HEK293 (cell line): ENCODE results near the gene GSC2.

Source experiments
- BCL6B ChIP-seq: fragments of 450-650 bp; formaldehyde crosslinking; IDR thresholded peaks from 2 replicates; pipeline ENCODE4 v1.5.1; 2017; ENCODE audit warnings: missing biosample characterization, missing genetic modification characterization
- CTCF ChIP-seq: fragments of 450-650 bp; formaldehyde crosslinking; IDR thresholded peaks from 2 replicates; pipeline ENCODE4 v1.5.1; 2016; ENCODE audit warnings: missing biosample characterization, missing genetic modification characterization
- IKZF3 ChIP-seq: fragments of 450-650 bp; IDR thresholded peaks from 2 replicates; pipeline ENCODE4 v1.5.0; 2018; ENCODE audit warnings: missing biosample characterization, mild to moderate bottlenecking, missing genetic modification characterization, moderate library complexity
- KLF9 ChIP-seq: fragments of 450-650 bp; formaldehyde crosslinking; IDR thresholded peaks from 2 replicates; pipeline ENCODE4 v1.5.1; 2016; ENCODE audit warnings: missing biosample characterization, missing genetic modification characterization, low read depth
- REST ChIP-seq: fragments of 450-650 bp; formaldehyde crosslinking; IDR thresholded peaks from 2 replicates; pipeline ENCODE4 v1.5.1; 2016; ENCODE audit warnings: missing biosample characterization, missing genetic modification characterization
- ZBTB7A ChIP-seq: fragments of 450-650 bp; formaldehyde crosslinking; IDR thresholded peaks from 2 replicates; pipeline ENCODE4 v1.5.1; 2016; ENCODE audit warnings: low read depth, missing biosample characterization, missing genetic modification characterization
- ZIC2 ChIP-seq: fragments of 450-650 bp; formaldehyde crosslinking; IDR thresholded peaks from 2 replicates; pipeline ENCODE4 v1.5.1; 2016; ENCODE audit warnings: missing biosample characterization, missing genetic modification characterization
- ZNF138 ChIP-seq: fragments of 450-650 bp; formaldehyde crosslinking; IDR thresholded peaks from 2 replicates; pipeline ENCODE4 v1.5.1; 2016; ENCODE audit warnings: missing biosample characterization, missing genetic modification characterization, borderline replicate concordance
- ZNF174 ChIP-seq: fragments of 450-650 bp; formaldehyde crosslinking; IDR thresholded peaks from 2 replicates; pipeline ENCODE4 v1.5.0; 2017; ENCODE audit warnings: missing biosample characterization, mild to moderate bottlenecking, missing genetic modification characterization
- ZNF2 ChIP-seq: fragments of 450-650 bp; formaldehyde crosslinking; IDR thresholded peaks from 2 replicates; pipeline ENCODE4 v1.5.1; 2016; ENCODE audit warnings: missing biosample characterization, missing genetic modification characterization
- ZNF324 ChIP-seq: fragments of 450-650 bp; formaldehyde crosslinking; IDR thresholded peaks from 2 replicates; pipeline ENCODE4 v1.5.1; 2016; ENCODE audit warnings: missing biosample characterization, missing genetic modification characterization
- ZNF510 ChIP-seq: fragments of 450-650 bp; formaldehyde crosslinking; IDR thresholded peaks from 2 replicates; pipeline ENCODE4 v1.5.1; 2018; ENCODE audit warnings: mild to moderate bottlenecking, missing genetic modification characterization, missing biosample characterization; ENCODE audit not compliant: insufficient replicate concordance
- TF ChIP-seq, protein P1 (sequence below): fragments of 450-650 bp; formaldehyde crosslinking; IDR thresholded peaks from 2 replicates; pipeline ENCODE4 v1.5.1; 2016; ENCODE audit warnings: missing biosample characterization, missing genetic modification characterization
- TF ChIP-seq, protein P2 (sequence below): fragments of 450-650 bp; formaldehyde crosslinking; IDR thresholded peaks from 2 replicates; pipeline ENCODE4 v1.5.1; 2016; ENCODE audit warnings: missing biosample characterization, missing genetic modification characterization

DNA sequence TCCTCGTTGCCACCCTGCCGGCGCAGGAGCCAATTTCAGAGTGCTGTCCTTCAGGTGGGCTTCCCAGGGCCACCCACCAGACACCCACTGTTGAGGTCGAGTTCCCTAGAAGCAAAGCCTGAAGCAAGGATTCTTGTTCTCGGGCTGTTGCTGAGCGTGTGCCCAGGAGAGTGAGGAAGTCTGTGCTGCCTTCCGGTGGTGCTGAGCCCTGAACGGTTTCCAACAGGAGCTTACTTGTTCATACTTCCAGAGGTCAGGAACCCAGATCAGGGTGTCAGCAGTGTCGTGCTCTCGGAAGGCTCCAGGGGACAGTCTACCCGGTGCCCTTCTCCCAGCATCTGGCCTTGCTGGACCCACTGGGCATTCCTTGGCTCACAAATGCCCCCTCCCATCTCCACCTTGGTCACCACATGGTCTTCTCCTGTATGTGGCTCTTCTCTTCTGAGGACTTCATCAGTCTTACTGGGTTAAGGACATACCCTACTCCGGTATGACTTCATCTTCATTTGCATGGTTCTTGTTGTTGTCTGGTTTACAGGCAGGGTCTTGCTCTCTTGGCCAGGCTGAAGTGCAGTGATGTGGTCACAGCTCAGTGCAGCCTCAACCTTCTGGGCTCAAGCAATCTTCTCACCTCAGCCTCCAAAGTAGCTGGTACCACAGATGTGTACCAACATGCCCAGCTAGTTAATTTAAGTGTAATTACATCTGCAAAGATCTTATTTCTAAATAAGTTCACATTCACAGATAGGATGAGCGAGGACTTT, 17.2 kb upstream of the GSC2 start:
- TF ChIP-seq ZNF138 (tag by site-specific recombination) (no peak), ZNF324 (tag by site-specific recombination) (no peak), CTCF (no peak), KLF9 (tag by site-specific recombination) (no peak), REST (tag by site-specific recombination) (no peak), ZNF510 (tag by site-specific recombination) (no peak), IKZF3 (tag by site-specific recombination) (no peak), ZIC2 (tag by site-specific recombination) (no peak), ZNF2 (tag by site-specific recombination) (no peak), BCL6B (tag by site-specific recombination) (no peak), ZBTB7A (tag by site-specific recombination) (no peak), ZNF174 (no peak)
- TF ChIP-seq, protein P1, sequence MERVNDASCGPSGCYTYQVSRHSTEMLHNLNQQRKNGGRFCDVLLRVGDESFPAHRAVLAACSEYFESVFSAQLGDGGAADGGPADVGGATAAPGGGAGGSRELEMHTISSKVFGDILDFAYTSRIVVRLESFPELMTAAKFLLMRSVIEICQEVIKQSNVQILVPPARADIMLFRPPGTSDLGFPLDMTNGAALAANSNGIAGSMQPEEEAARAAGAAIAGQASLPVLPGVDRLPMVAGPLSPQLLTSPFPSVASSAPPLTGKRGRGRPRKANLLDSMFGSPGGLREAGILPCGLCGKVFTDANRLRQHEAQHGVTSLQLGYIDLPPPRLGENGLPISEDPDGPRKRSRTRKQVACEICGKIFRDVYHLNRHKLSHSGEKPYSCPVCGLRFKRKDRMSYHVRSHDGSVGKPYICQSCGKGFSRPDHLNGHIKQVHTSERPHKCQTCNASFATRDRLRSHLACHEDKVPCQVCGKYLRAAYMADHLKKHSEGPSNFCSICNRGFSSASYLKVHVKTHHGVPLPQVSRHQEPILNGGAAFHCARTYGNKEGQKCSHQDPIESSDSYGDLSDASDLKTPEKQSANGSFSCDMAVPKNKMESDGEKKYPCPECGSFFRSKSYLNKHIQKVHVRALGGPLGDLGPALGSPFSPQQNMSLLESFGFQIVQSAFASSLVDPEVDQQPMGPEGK (tag by site-specific recombination), result no peak
- TF ChIP-seq, protein P2, sequence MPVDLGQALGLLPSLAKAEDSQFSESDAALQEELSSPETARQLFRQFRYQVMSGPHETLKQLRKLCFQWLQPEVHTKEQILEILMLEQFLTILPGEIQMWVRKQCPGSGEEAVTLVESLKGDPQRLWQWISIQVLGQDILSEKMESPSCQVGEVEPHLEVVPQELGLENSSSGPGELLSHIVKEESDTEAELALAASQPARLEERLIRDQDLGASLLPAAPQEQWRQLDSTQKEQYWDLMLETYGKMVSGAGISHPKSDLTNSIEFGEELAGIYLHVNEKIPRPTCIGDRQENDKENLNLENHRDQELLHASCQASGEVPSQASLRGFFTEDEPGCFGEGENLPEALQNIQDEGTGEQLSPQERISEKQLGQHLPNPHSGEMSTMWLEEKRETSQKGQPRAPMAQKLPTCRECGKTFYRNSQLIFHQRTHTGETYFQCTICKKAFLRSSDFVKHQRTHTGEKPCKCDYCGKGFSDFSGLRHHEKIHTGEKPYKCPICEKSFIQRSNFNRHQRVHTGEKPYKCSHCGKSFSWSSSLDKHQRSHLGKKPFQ (tag by site-specific recombination), result no peak
